Measurements from ENCODE around the gene TASP1. TPM values are rescaled to one million over a fixed set of nuclear protein-coding genes. Genes with fewer than 3 reads are reported as not detected.

TASP1 gene
- total RNA-seq, 6 experiments from 2014 or later = 5.2 to 6.4 (median 6.0) TPM

GRCh38 chr20:13464702-13465101 lies 174.0 kb downstream of the TASP1 start:
- peaks cover 5% of the 10 kb centered on the region for H3K9me3 Mint-ChIP-seq
- H3K27me3 Mint-ChIP-seq (ENCODE audit: insufficient read depth) = no peaks in the 10 kb centered on the region
- peak; percentile 48 for DNase-seq
- TF ChIP-seq CTCF (IDR thresholded peaks at IDR 0.05) = no peak
- no peak overlapping the region for H3K4me3 Mint-ChIP-seq
- H3K36me3 Mint-ChIP-seq (ENCODE audit: low read depth) = no peaks in the 10 kb centered on the region
- H3K27ac Mint-ChIP-seq = no peak overlapping the region
- H3K4me1 Mint-ChIP-seq (ENCODE audit: low read depth) = peaks cover 20% of the 10 kb centered on the region

- Mint-ChIP-seq H3K4me3 (no peak overlapping the region), H3K9me3 (no peaks in the 10 kb centered on the region), H3K27ac (no peak overlapping the region), H3K27me3 (ENCODE audit: insufficient read depth) (no peaks in the 10 kb centered on the region), H3K36me3 (ENCODE audit: low read depth) (no peaks in the 10 kb centered on the region), H3K4me1 (ENCODE audit: low read depth) (peaks cover 20% of the 10 kb centered on the region)
- DNase-seq = no peak
- TF ChIP-seq CTCF (IDR thresholded peaks at IDR 0.05) = no peak
Observed at GRCh38 chr20:13461849-13462458, 176.8 kb downstream of the TASP1 start.

- Mint-ChIP-seq H3K9me3 (no peaks in the 10 kb centered on the region), H3K27me3 (ENCODE audit: insufficient read depth) (no peaks in the 10 kb centered on the region), H3K4me3 (no peak overlapping the region), H3K4me1 (ENCODE audit: low read depth) (peaks cover 30% of the 10 kb centered on the region), H3K27ac (no peak overlapping the region), H3K36me3 (ENCODE audit: low read depth) (no peaks in the 10 kb centered on the region)
- peak; percentile 91 for TF ChIP-seq CTCF (IDR thresholded peaks at IDR 0.05)
- DNase-seq = peak; percentile 17
Observed at GRCh38 chr20:13458860-13459451, 179.8 kb downstream of the TASP1 start.

- DNase-seq = no peak
- Mint-ChIP-seq H3K4me1 (ENCODE audit: low read depth) (peaks cover 36% of the 10 kb centered on the region), H3K27me3 (ENCODE audit: insufficient read depth) (no peaks in the 10 kb centered on the region), H3K9me3 (no peaks in the 10 kb centered on the region), H3K27ac (no peak overlapping the region), H3K4me3 (no peak overlapping the region), H3K36me3 (ENCODE audit: low read depth) (peaks cover 12% of the 10 kb centered on the region)
- TF ChIP-seq CTCF (IDR thresholded peaks at IDR 0.05) = no peak
Observed at GRCh38 chr20:13457487-13457886, 181.2 kb downstream of the TASP1 start.

- no peak overlapping the region for H3K4me3 Mint-ChIP-seq
- TF ChIP-seq CTCF (IDR thresholded peaks at IDR 0.05) = no peak
- H3K27me3 Mint-ChIP-seq (ENCODE audit: insufficient read depth) = no peaks in the 10 kb centered on the region
- no peaks in the 10 kb centered on the region for H3K9me3 Mint-ChIP-seq
- peaks cover 33% of the 10 kb centered on the region for H3K4me1 Mint-ChIP-seq (ENCODE audit: low read depth)
- H3K36me3 Mint-ChIP-seq (ENCODE audit: low read depth) = peaks cover 12% of the 10 kb centered on the region
- no peak overlapping the region for H3K27ac Mint-ChIP-seq
- no peak for DNase-seq
Observed at GRCh38 chr20:13455713-13456112, 183.0 kb downstream of the TASP1 start.
